Measurements from ENCODE around the gene PNPLA2.

The PNPLA2 gene

GRCh38 chr11:809287-810039, 9.3 kb upstream of the PNPLA2 start, which contains the start of gene RPLP2:
Gene RPLP2 (plus strand): TSS chr11:809967. CDS start chr11:810235, 268 bp downstream.
- ATAC-seq = peak; percentile 86
- 0 out of 2 replicates have a peak, but pooled peaks have one; percentile 8 for TF ChIP-seq CSDC2 (CRISPR knock-in tag; IDR thresholded peaks at IDR 0.05)
- 0 out of 2 replicates have a peak, but pooled peaks have one; percentile 41 for TF ChIP-seq TSHZ2 (CRISPR knock-in tag; IDR thresholded peaks at IDR 0.05)
- no peak for TF ChIP-seq PPARA (CRISPR knock-in tag; IDR thresholded peaks at IDR 0.05; ENCODE audit: borderline replicate concordance)

DNA sequence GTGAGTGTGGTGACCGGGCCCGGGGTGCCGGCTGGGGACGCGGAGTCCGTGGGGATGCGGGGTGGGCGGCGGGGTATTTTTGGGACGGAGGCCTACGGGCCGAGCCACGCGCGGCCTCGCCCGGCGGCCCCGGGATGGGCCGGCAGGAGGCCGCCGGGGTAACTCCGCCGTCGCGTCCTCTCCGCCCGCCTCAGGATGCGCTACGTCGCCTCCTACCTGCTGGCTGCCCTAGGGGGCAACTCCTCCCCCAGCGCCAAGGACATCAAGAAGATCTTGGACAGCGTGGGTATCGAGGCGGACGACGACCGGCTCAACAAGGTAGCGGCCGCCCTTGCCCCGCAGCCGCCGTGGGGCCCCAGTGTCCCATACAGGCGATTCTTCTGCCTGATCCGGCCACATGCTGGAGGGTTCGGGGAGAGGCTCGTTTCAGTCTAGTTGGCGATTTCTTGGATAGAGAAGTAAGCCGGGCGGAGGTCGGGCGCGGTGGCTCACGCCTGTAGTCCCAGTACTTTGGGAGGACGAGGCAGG, 8.6 kb upstream of the PNPLA2 start:
- ATAC-seq = peak; percentile 1
- TF ChIP-seq TOX (CRISPR knock-in tag; IDR thresholded peaks at IDR 0.05; ENCODE audit: borderline replicate concordance) = no peak
- TF ChIP-seq SNAI2 (CRISPR knock-in tag; IDR thresholded peaks at IDR 0.05) = no peak
- no peak for TF ChIP-seq ZFP30 (CRISPR knock-in tag; IDR thresholded peaks at IDR 0.05)
- TF ChIP-seq PPARA (CRISPR knock-in tag; IDR thresholded peaks at IDR 0.05; ENCODE audit: borderline replicate concordance) = no peak
- no peak for TF ChIP-seq ZC3H10 (CRISPR knock-in tag; IDR thresholded peaks at IDR 0.05)
- TF ChIP-seq CREB5 (CRISPR knock-in tag; IDR thresholded peaks at IDR 0.05; ENCODE audit: low read depth) = no peak
- TF ChIP-seq ARNTL (CRISPR knock-in tag; IDR thresholded peaks at IDR 0.05; ENCODE audit: borderline replicate concordance, low read depth) = no peak
- no peak for TF ChIP-seq CSDC2 (CRISPR knock-in tag; IDR thresholded peaks at IDR 0.05)
- no peak for TF ChIP-seq RARB (CRISPR knock-in tag; IDR thresholded peaks at IDR 0.05)
- no peak for TF ChIP-seq GLIS3 (CRISPR knock-in tag; IDR thresholded peaks at IDR 0.05)

DNA sequence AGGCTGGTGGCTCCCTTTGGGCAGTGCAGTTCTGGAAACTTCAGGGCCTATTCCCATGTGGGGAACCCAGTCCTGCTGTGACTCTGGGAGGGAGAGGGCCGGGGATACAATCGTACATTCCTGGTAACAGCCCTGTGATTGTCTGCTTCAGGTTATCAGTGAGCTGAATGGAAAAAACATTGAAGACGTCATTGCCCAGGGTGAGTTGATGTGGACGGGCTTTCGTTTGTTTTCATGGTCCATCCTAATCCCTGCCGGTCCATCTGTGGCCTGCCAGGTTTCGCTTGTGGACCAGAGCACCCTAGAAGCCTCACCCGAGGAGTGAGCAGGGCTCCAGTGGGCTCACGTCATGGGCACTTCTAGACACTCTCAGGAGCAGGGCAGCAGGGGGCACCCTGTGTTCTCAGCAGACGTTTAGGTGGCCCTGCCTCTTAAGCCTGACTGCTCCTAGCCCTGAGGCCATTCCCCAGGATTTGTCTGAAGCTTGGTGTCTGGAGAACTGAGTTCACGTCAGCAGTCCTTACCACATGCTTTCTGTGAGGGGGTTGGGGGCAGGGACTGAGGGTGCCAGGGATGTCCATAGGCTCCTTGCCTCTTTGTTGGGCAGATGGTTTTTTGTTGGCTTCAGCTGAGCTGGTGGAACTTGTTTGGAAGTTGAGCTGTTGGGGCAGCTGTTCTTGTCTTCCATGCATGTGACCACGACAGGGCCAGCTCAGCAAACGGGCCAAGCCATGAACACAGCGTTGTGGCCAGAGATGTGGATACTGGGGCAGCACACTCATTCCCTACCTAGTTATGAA, 7.1 kb upstream of the PNPLA2 start:
- TF ChIP-seq, protein P1, sequence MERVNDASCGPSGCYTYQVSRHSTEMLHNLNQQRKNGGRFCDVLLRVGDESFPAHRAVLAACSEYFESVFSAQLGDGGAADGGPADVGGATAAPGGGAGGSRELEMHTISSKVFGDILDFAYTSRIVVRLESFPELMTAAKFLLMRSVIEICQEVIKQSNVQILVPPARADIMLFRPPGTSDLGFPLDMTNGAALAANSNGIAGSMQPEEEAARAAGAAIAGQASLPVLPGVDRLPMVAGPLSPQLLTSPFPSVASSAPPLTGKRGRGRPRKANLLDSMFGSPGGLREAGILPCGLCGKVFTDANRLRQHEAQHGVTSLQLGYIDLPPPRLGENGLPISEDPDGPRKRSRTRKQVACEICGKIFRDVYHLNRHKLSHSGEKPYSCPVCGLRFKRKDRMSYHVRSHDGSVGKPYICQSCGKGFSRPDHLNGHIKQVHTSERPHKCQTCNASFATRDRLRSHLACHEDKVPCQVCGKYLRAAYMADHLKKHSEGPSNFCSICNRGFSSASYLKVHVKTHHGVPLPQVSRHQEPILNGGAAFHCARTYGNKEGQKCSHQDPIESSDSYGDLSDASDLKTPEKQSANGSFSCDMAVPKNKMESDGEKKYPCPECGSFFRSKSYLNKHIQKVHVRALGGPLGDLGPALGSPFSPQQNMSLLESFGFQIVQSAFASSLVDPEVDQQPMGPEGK (CRISPR knock-in tag; IDR thresholded peaks at IDR 0.05; ENCODE audit: borderline replicate concordance) = no peak
- no peak for TF ChIP-seq POU6F1 (CRISPR knock-in tag; IDR thresholded peaks at IDR 0.05; ENCODE audit: borderline replicate concordance, low read depth)
- no peak for TF ChIP-seq BACH2 (CRISPR knock-in tag; IDR thresholded peaks at IDR 0.05; ENCODE audit: borderline replicate concordance)
- TF ChIP-seq ISL1 (CRISPR knock-in tag; IDR thresholded peaks at IDR 0.05) = no peak
- no peak for TF ChIP-seq GLIS3 (CRISPR knock-in tag; IDR thresholded peaks at IDR 0.05)
- no peak for TF ChIP-seq TSHZ2 (CRISPR knock-in tag; IDR thresholded peaks at IDR 0.05)
- TF ChIP-seq ZC3H10 (CRISPR knock-in tag; IDR thresholded peaks at IDR 0.05) = no peak
- TF ChIP-seq ZNF70 (CRISPR knock-in tag; IDR thresholded peaks at IDR 0.05) = no peak
- TF ChIP-seq CSDC2 (CRISPR knock-in tag; IDR thresholded peaks at IDR 0.05) = no peak
- TF ChIP-seq, protein P2, sequence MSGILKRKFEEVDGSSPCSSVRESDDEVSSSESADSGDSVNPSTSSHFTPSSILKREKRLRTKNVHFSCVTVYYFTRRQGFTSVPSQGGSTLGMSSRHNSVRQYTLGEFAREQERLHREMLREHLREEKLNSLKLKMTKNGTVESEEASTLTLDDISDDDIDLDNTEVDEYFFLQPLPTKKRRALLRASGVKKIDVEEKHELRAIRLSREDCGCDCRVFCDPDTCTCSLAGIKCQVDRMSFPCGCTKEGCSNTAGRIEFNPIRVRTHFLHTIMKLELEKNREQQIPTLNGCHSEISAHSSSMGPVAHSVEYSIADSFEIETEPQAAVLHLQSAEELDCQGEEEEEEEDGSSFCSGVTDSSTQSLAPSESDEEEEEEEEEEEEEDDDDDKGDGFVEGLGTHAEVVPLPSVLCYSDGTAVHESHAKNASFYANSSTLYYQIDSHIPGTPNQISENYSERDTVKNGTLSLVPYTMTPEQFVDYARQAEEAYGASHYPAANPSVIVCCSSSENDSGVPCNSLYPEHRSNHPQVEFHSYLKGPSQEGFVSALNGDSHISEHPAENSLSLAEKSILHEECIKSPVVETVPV (CRISPR knock-in tag; IDR thresholded peaks at IDR 0.05) = no peak
- TF ChIP-seq ESRRG (CRISPR knock-in tag; IDR thresholded peaks at IDR 0.05) = no peak
- TF ChIP-seq ZNF565 (CRISPR knock-in tag; conservative IDR thresholded peaks at IDR 0.05; ENCODE audit: low read depth) = no peak
- TF ChIP-seq ZNF8 (CRISPR knock-in tag; IDR thresholded peaks at IDR 0.05) = no peak
- TF ChIP-seq PPARA (CRISPR knock-in tag; IDR thresholded peaks at IDR 0.05; ENCODE audit: borderline replicate concordance) = no peak
- no peak for ATAC-seq
